Skeletal muscle cell (primary cell): ENCODE data around the gene RLN3.
"Not testable (repeated sequence)": the region's sequence is repeated elsewhere in the genome, so short reads cannot be mapped to it uniquely, and the experiment has no call there.

Experiments
- DNase-seq: peaks from one replicate; pipeline ENCODE4 v3.0.0-alpha.2; 2010; ENCODE audit warnings: low read depth
- H3K4me3 ChIP-seq: 2 replicates; pipeline ENCODE4 v1.5.1; 2011; ENCODE audit warnings: low read depth, mild to moderate bottlenecking, control low read depth, low read length, moderate library complexity

RLN3 gene

GRCh38 chr19:14015524-14016035 lies 12.4 kb upstream of the RLN3 start:
- no peak overlapping the region for H3K4me3 ChIP-seq
- DNase-seq = no peak

GRCh38 chr19:14019100-14019499 lies 8.8 kb upstream of the RLN3 start:
- DNase-seq = no peak

GRCh38 chr19:14019739-14020138 lies 8.2 kb upstream of the RLN3 start:
- H3K4me3 ChIP-seq, DNase-seq: not testable (repeated sequence)

More at GRCh38 chr19:14019100-14019499, 8.8 kb upstream of the RLN3 start:
- H3K4me3 ChIP-seq = no peak overlapping the region

DNA sequence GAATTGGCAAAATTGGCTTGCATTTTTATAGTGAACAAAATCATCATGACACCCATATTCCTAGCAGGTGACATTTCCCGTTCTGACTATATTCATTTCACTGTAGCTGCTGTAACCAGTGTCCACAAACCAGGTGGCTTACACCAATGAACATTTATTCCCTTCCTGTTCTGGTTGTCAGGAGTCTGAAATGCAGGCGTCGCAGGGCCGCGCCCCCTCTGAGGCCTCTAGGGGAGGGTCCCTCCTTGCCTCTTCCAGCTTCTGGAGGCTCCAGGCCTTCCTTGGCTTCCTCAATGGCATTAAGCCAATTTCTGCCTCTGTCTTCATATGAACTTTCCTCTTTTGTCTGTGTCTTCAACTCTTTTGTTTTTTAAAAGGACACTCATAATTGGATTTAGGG lies 6.5 kb upstream of the RLN3 start:
- DNase-seq = no peak
- no peak overlapping the region for H3K4me3 ChIP-seq

GRCh38 chr19:14022469-14022868 lies 5.5 kb upstream of the RLN3 start:
- DNase-seq = no peak
- H3K4me3 ChIP-seq = no peak overlapping the region

DNA sequence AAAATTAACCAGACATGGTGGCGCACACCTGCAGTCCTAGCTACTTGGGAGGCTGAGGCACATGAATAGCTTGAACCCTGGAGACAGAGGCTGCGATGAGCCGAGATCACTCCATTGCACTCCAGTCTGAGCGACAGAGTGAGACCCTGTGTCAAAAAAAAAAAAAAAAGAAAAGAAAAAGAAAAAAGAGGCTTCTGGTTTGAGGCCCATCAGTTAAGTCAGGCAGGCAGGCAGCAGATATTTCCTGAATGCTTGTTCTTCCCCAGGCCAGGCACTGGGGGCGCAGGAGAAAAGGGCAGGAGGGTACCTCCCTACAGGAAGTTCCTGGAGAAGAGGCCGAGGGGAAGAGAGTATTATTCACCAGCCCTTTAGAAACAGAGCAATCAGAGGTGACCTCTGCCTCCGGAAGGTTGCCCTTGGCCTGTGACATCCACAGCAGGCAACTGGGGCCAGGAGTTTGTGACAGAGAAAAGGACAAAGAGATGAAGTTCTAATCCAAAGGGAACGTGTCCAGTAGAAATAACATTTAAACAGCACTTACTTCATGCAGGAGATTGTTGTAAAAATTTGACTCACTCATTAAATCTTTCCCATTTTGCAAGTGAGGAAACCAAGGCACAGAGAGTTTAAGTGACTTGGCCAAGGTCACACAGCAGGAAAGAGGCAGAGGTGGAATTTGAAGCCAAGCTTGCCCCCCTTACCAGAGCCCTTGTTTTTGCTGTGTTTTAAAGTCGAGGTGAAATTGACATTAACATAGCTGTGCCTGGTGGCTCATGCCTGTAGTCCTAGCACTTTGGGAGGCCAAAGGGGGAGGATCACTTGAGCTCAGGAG lies 4.3 kb upstream of the RLN3 start:
- no peak overlapping the region for H3K4me3 ChIP-seq
- DNase-seq = no peak

GRCh38 chr19:14026652-14027192 lies 1.2 kb upstream of the RLN3 start:
- not testable (repeated sequence) for H3K4me3 ChIP-seq, DNase-seq

DNA sequence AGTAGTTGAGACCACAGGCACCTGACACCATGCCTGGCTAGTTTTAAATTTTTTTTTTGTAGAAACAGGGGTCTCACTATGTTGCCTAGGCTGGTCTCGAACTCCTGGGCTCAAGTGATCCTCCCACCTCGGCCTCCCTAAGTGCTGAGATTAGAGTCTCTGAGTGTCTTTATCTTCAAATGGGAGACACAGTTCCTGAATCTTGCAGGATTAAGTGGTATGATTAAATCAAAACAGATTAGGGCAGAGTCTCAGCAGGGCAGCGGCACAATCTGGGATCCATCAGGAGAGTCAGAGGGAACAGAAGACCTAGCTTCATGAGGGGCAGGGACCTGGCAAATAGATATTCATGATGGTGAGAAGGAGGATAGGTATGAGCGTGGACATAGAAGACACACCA lies 953 bp downstream of the RLN3 start:
- DNase-seq = no peak
- no peak overlapping the region for H3K4me3 ChIP-seq

GRCh38 chr19:14030997-14031718 lies 3.2 kb downstream of the RLN3 start:
- H3K4me3 ChIP-seq = peak overlapping the region; percentile 68
- no peak for DNase-seq

DNA sequence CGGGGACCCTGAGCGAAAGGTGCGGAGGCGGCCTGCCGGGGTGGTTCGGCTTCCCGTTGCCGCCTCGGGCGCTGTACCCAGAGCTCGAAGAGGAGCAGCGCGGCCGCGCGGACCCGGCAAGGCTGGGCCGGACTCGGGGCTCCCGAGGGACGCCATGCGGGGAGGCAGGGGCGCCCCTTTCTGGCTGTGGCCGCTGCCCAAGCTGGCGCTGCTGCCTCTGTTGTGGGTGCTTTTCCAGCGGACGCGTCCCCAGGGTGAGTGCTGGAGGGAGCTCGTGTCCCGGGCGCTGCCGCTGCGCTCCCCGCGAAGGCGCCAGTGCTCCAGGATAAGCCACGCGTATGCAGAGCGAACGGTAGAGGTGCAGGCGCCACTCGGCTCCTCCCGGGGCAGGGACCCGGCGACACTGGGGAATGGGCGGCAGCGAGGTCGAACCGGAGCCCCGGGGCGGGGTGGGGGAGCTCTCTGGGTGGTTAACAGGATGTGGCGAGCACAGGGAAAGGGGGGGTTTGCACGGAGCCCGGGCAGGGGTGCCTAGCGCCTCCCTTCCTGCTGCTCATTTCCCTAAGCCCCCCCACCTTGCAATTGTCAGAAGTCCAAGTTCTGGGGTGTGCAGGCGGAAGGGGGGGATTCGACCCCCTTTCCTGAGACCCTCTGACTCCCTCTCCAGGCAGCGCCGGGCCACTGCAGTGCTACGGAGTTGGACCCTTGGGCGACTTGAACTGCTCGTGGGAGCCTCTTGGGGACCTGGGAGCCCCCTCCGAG lies 4.0 kb downstream of the RLN3 start, which contains the start of gene IL27RA:
TSS of gene IL27RA (plus strand) at position 44 of the 762 bp plus-strand sequence. CDS start at position 155, 111 bp downstream.
- peak within 1 kb of the TSS; percentile 68 for H3K4me3 ChIP-seq
- no peak for DNase-seq

- no peak overlapping the region for H3K4me3 ChIP-seq
- DNase-seq = no peak
Observed at GRCh38 chr19:14033946-14034345, 6.0 kb downstream of the RLN3 start.

DNA sequence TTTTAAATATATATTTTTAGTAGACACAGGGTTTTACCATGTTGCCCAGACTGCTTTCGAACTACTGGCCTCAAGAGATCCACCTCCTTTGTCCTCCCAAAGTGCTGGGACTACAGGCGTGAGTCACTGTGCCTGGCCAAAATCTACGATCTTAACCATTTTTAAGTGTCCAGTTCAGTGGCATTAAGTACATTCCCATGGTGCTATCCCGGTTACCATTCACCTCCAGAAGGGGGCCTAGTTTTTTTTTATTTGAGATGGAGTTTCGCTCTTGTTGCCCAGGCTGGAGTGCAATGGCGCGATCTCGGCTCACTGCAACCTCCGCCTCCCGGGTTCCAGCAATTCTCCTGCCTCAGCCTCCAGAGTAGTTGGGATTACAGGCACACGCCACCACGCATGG lies 7.2 kb downstream of the RLN3 start:
- DNase-seq, H3K4me3 ChIP-seq: not testable (repeated sequence)

DNA sequence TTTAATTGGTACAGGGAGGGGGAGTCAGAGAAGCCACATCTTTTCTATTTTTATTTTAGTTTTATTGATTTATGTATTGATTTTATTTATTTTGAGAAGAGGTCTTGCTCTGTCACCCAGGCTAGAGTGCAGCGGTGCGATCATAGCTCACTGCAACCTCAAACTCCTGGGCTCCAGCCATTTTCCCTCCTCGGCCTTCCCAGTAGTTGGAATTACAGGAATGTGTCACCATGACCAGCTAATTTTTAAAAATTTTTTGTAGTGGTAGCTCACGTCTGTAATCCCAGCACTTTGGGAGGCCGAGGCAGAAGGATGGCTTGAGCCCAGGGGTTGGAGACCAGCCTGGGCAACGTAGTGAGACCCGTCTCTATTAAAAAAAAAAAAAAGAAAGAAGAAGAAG lies 7.8 kb downstream of the RLN3 start:
- H3K4me3 ChIP-seq = no peak overlapping the region
- DNase-seq = no peak

GRCh38 chr19:14039181-14039580 lies 11.2 kb downstream of the RLN3 start:
- no peak for DNase-seq
- H3K4me3 ChIP-seq = no peak overlapping the region

DNA sequence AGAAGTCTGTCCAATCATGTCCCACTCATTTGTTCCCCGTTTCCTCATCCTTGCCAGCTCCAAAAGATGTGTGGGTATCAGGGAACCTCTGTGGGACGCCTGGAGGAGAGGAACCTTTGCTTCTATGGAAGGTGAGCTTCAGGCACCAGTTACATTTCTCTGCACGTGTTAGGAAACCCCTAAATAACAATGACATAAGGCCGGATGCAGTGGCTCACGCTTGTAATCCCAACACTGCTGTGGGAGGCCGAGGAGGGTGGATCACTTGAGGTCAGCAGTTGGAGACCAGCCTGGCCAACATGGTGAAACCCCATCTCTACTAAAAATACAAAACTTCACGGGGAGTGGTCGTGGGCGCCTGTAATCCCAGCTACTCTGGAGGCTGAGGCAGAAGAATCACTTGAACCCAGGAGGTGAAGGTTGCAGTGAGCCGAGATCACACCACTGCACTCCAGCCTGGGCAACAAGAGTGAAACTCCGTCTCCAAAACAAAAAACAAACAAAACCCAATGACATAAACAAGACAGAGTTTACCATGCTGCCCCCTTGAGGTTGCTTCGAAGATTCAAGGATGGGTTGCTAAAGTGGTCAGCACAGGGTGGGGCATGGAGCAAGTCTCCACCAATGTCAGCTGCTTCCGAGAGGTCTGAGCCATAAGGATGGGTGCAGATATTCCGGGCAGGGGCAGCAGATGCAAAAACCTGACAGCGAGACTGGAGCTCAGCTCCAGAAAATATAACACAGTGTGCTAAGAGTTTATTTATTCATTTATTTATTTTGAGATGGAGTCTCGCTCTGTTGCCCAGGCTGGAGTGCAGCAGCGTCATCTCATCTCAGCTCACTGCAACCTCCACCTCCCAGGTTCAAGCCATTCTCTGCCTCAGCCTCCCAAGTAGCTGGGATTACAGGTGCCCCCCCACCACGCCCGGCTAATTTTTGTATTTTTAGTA lies 15.0 kb downstream of the RLN3 start:
- H3K4me3 ChIP-seq, DNase-seq: not testable (repeated sequence)

GRCh38 chr19:14047866-14048265 lies 19.9 kb downstream of the RLN3 start:
- H3K4me3 ChIP-seq, DNase-seq: not testable (repeated sequence)

DNA sequence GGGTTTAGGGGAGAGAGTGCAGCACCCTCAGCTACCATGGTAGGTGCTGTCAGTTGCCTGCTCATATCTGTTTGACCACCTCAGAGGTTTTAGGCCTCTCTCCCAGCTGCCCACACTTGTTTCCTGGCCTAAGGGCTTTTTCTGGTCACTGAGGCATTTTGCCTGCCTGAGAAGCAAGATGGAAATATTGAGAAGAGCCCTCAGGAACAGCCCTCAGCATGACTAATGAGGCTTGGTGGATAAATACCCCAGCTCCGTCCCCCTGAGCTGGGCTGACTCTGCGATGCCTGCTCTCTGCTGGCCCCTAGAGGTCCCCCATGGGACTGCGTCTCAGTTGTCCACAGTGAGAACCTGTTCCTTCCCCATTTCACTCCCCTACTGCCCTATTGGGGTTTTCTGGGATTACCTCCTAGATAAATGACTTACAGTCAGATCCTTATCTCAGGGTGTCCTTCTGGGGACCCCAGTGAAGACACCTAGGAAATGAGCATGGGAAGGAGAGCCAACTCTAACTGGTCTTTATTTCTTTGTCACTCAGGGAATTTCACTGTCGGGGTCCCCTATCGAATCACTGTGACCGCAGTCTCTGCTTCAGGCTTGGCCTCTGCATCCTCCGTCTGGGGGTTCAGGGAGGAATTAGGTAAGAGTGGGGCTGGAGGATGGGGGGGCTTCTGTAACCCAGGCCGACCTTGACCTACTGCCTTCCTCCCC lies 20.6 kb downstream of the RLN3 start:
- no peak for DNase-seq
- H3K4me3 ChIP-seq = no peak overlapping the region

DNA sequence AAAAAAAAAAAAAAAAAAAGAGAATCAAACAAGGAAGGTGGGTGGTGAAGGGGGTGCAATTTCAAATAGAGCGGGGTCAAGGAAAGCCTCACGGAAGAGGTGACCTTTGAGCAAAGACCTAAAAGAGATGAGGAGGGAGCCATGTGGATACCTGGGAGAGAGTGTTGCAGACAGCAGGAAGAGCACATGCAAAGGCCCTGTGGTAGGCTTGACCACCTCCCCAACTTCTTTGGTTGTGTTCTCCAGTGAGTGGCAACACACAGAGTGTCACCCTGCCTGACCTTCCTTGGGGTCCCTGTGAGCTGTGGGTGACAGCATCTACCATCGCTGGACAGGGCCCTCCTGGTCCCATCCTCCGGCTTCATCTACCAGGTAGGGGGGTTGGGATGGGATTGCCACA lies 22.6 kb downstream of the RLN3 start:
- no peak for DNase-seq
- H3K4me3 ChIP-seq = no peak overlapping the region
